ENCODE results near the gene LMO2.
A peak's percentile ranks its signal among the peaks of the same experiment; 100 is the strongest.
"Not testable (repeated sequence)": the region's sequence is repeated elsewhere in the genome, so short reads cannot be mapped to it uniquely, and the experiment has no call there.

The LMO2 gene

DNA sequence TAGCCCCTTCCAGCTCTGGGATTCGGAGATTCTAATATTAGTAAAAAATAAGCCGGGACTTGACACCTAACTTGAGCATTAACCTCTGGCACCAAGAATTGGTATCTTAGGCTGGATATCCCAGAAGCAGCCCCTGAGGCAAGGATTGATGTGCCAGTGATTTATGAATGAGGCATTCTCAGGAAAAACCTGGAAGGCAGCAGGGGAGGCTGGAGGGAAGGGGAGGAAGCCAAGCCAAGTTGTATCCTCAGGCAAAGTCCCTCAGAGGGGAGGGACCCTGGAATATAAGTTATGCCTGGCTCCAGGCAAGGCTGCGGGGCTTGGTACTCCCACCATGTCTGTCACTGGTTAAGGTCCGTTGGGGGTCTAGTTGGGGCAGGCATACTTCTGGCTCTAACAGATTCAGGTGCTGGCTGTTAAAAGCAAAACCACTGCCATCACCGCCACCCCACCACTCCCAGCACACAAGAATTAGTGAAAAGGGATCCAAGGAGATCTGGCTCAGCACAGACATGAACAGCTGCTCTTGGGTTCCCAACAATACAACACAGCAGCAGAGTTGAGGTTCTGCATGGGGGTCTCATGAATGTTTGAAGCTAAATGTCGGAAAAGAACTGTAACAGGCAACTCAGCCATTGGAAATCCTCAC is 29.8 kb downstream of the LMO2 start:
- DNase-seq (ENCODE audit: low read depth in 3 of 3), result no peak

DNA sequence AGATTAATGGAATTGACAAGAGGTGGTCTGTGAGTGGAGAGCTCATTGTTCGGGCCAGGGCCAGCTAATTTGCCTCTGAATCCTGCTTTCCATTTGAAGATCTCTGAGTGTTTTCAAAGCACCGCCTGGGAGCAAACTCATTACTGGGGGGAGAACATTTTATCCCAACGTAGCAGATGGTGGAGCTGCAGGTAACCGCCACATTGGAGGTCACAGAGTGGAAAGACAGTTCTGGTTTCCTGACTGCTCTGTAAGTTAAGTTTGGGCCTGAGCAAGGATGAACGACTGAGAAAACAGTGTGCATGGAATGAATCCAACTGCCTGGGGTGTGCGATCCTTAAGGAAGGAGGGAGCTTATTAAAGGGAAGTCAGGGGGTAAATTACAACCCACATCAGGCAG is 30.5 kb downstream of the LMO2 start:
- no peak for DNase-seq (ENCODE audit: low read depth in 3 of 3)

DNA sequence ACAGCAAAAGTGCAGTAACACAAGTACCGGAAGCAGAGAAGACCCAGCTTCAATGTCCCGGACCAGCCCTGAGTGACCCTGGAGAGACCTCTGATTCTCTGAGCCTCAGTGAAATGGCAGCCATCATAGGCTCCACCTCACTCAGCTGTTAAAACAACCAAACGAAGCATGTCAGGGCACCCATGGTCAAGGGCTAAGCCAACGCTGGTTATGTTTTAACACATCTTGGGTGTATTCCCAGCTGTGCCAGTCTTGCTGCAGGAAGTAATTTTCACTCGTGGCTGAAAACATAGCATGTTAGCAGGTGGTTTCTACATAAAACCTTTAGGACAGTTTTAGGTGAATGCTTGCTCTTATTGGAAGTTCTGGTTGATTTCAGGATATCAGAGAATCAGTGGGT is 30.9 kb downstream of the LMO2 start:
- DNase-seq (ENCODE audit: low read depth in 3 of 3), result no peak

DNA sequence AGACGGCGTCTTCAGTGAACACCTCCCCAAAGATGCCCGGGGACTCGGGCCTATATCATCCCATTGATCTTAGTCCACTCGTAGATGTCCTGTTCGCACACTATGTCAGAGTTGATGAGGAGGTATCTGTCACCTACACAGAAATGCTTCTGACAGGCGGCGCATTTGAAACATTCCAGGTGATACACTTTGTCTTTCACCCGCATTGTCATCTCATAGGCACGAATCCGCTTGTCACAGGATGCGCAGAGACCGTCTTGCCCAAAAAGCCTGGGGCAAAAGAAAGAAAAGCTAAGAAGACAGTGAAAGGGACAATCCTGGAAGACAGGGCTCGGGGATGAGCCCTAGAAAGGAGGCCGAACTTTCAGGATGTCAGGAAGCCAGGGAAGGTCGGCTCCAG is 32.6 kb downstream of the LMO2 start:
- DNase-seq (ENCODE audit: low read depth in 3 of 3), result no peak

DNA sequence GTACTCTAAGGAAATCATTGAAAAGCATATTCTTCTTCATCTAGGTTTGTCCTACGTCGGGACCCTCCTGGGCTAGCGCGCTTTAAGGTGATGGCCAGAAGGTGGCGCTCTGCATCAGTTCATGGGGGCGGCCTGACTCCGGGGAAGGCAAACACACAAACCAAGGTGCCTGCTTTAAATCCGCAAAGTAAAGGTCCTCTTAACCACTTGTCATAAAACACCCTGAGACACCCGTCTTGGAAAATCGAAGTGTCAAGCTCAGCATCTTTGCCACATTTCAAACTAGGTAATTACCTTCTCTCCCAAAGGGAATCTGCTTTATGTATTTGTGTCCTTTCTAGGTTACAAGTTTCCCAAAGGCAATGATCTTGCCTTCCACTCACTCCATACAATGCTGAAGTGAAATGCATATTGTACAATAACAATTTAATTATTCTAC is 33.9 kb downstream of the LMO2 start:
- peak; percentile 56 to 61 (median 58) for DNase-seq (ENCODE audit: low read depth in 3 of 3)

DNA sequence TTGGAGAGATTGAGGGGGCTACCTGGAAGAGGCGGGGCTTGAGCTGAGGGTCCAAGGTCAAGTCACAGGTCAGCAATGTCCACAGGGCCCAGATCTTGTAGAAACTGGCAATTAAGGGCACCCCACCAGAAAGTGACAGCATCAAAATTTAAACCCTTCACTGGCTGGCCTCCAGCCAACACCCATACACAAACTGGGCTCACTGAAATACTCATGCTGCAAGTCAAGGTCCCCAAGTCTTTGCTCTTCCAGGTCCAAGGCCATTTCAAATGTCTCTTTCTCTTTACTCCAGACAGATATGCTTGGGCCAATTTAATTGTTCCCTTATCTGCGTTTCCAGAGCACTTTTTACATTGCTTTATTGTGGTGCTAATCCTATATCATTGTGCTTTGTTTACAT is 36.4 kb downstream of the LMO2 start:
- no peak for DNase-seq (ENCODE audit: low read depth in 3 of 3)

- DNase-seq (ENCODE audit: low read depth in 3 of 3), result no peak
Measured at GRCh38 chr11:33848717-33849390, 43.0 kb downstream of the LMO2 start.

DNA sequence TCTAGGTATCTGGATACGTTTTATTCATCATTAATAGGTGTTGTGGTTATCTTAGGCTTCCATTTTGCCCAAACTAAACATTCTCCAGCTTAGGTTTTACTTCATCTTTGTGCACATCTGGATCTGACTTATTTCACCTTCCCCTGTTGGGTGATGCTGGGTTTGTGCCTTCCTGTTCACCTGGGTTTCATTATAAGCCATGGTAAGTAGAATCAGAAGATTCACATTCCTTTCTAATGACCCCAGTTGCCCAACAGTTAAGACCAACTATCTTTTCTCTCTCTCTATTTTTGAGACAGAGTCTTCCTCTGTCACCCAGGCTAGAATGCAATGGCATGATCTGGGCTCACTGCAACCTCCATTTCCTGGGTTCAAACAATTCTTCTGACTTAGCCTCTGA is 44.6 kb downstream of the LMO2 start:
- no peak for DNase-seq (ENCODE audit: low read depth in 3 of 3)

- DNase-seq (ENCODE audit: low read depth in 3 of 3), result no peak
Measured at GRCh38 chr11:33844236-33844635, 47.6 kb downstream of the LMO2 start.

DNA sequence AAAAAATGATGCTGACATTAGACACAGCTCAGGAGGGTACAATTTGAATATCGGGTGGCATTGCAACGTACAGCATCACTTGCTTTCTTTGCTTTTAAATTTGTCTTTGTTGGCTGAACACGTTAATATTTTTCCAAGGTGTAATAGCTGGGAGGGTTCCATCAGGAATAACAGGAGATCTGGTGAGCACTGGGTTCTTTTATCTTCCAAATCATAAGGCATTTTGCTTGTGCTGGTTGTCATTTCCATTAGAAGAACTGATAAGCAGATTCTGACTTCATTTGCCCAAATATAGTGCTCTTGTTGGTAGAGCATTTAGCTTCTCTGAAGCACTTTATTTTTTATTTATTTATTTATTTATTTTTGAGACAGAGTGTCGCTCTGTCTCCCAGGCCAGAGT is 48.9 kb downstream of the LMO2 start:
- no peak for DNase-seq (ENCODE audit: low read depth in 3 of 3)

- DNase-seq (ENCODE audit: low read depth in 3 of 3), result no peak
Measured at GRCh38 chr11:33842236-33842915, 49.5 kb downstream of the LMO2 start.

- DNase-seq (ENCODE audit: low read depth in 3 of 3), result not testable (repeated sequence)
Measured at GRCh38 chr11:33838234-33838633, 53.6 kb downstream of the LMO2 start.

DNA sequence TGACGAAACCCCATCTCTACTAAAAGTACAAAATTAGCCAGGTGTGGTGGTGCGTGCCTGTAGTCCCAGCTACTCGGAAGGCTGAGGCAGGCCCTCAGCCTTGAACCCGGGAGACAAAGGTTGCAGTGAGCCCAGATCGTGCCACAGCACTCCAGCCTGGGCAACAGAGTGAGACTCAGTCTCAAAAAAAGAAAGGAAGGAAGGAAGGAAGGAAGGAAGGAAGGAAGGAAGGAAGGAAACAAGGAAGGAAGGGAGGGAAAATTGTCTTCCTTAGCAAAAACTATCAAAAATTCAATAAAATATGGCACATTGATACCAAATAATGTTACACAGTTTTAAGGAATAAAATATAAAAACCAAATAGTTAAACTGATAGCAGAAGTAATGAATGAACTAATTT is 54.5 kb downstream of the LMO2 start:
- not testable (repeated sequence) for DNase-seq (ENCODE audit: low read depth in 3 of 3)

DNA sequence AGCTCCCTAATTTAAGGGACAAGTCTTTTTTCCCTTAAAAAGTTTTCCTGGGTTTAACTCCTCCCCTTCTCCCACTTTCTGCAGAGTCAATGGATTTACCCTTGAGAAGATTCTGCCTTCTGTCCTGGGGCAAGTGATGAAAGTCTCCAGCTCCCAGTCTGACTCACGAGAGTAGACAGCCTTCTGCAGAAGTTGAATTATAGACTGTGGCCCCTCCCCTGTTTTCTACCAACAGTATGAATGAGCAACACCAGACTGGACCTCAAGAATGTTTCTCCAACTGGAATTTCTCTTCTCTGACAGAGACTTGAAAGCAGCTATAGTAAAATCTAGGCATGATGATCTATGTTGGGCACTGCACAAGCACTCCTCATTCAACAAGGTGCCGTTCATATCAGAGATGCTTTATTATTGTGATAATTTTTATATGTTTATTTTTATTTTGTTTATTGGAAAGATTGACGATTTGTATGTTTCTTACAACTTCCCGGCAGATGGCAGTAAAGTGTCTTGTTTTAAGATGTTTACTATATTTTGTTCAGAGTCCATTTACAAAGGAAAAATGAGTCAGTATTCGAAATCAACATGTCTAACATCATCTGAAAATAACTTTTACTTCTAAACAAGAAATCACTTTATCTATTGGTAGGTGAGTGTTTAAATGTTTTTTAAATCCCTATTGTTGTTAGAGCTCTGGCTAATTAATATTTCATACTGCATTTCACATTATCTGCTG is 56.6 kb downstream of the LMO2 start:
- no peak for DNase-seq (ENCODE audit: low read depth in 3 of 3)

GRCh38 chr11:33832676-33833075 is 59.2 kb downstream of the LMO2 start:
- DNase-seq (ENCODE audit: low read depth in 3 of 3), result no peak

DNA sequence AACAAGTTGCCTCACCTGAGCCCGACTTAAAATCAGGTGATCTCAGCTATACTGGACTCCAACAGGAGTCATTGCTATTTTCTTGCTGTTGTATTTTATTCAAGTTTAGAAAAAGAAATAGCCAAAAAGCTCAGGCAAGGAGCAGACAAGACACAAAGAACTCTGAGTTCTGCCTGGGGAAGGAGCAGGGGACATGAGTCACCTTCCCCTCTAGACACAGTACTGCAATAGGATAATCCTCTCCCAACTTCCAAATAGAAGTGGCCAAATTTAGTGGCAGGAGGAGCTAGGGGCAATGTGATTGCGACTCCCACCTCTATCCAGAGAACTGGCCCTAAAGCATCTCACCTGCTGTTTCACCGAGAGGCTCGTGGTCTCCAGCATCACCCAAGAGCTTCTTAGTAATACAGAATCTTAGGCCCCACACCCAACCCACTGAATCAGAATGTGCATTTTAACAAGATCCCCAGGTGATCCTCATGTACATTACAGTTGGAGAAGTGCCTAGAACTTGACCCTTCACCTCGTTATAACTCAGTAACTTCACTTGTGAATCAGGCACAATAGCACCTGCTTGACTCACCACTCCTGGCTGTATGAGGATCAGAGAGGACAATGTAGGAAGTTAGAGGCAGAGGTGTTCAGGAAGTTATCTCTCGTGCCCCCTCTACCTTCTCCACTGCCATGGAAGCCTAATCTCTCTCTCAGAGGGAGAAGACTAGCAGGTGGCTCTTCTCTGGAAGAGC is 60.8 kb downstream of the LMO2 start:
- no peak for DNase-seq (ENCODE audit: low read depth in 3 of 3)

GRCh38 chr11:33829430-33830141 is 62.3 kb downstream of the LMO2 start:
- DNase-seq (ENCODE audit: low read depth in 3 of 3), result peak; percentile 14 to 22 (median 20)

DNA sequence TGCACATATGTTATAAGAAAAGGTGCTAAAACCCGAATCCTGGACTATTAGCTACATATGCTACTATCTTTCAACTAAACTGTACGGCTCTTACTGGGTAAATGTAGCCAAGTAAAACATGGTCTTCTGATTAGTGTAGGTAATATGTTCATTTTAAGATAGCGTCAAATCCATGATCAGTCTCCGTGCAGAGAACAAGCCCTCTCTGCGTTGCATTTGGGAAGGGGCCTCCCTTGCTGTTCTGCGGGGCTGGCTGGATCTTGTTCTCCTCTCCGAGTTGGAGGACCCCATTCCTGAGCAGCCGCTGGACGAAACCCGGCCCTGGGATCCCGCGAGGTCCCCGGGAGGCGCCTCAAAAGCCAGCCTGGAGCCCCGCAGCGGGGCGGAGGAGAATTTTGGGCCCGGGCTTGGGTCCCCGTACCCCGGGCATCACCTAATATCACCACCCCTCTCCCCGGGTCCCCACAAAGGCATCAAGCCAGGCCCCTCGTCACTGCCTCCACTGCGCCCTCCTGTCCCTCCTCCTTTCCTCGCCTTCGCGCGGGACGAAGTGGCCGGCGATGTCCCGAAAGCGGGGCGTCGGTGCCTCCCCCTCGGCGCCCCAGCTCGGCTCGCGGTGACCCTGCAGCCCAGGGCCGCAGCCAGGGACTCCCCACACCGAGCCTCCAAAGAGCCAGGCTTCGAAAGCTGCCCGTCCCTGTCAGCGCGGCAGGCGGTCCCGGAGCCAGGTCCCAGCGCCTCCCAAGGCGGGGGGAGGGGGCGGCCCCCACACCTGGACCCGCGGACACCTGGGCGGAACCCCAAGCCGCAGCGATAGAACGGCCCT is 63.1 kb downstream of the LMO2 start:
- no peak for DNase-seq (ENCODE audit: low read depth in 3 of 3)

- no peak for DNase-seq (ENCODE audit: low read depth in 3 of 3)
Measured at GRCh38 chr11:33827206-33827605, 64.7 kb downstream of the LMO2 start.
